HCT116 (cell line): ENCODE measurements around the gene SLC41A2. TPM values are rescaled to one million over a fixed set of nuclear protein-coding genes. Genes with fewer than 3 reads are reported as not detected.

Experiments
- ATAC-seq: fragments of 200-7000 bp; cut with Tn5 transposase; 2 replicates; pipeline ENCODE4 v1.9.1; 2020; ENCODE audit warnings: mild to moderate bottlenecking, moderate library complexity
- BruUV-seq: library from RNA; stranded (reverse); fragments of 400-500 nt; replicated peaks from 2 replicates; lab custom pipeline; 2021; lab: Mats Ljungman, UMichigan
- CTCF ChIA-PET: fragments of 300-600 bp; sonication (Branson Sonifier 250); formaldehyde crosslinking; loops from one replicate; lab custom pipeline; 2021; ENCODE audit warnings: antibody characterized with exemption; lab: Charles Lee
- POLR2A ChIA-PET: fragments of 300-600, 350-600 bp; sonication (Branson Sonifier 250); formaldehyde crosslinking; loops from one replicate; lab custom pipeline; 2021; ENCODE audit warnings: antibody characterized with exemption; lab: Charles Lee
- RAD21 ChIA-PET, 2 experiments: fragments of 300-600 bp; sonication (Branson Sonifier 250); formaldehyde crosslinking; loops; one replicate each; lab custom pipeline; 2023; ENCODE audit warnings: low total read pairs in 2 of 2; ENCODE audit not compliant: uncharacterized antibody in 2 of 2, unreplicated experiment in 2 of 2, low non-redundant PET in 1 of 2; lab: Charles Lee
- DNase-seq: peaks from one replicate; pipeline ENCODE4 v3.0.0-alpha.2; 2010; ENCODE audit warnings: low read depth, low spot score
- H2AFZ ChIP-seq: fragments of 200-600 bp; shearing (Covaris generic), sonication (generic); 2 replicates; pipeline ENCODE4 v1.6.1; 2017; ENCODE audit warnings: low read depth, mixed run types, mixed read lengths, antibody characterized with exemption, low read length; ENCODE audit not compliant: poor library complexity, severe bottlenecking
- H3K27ac ChIP-seq: 2 replicates; pipeline ENCODE4 v1.5.1; 2012; ENCODE audit warnings: low read depth, low read length
- H3K27me3 ChIP-seq: fragments of 200-600 bp; sonication (generic); 2 replicates; pipeline ENCODE4 v1.6.1; 2016; ENCODE audit warnings: mixed run types, low read length, mixed read lengths; ENCODE audit not compliant: insufficient read depth
- H3K36me3 ChIP-seq, 2 experiments: fragments of 200-500 bp in 1 of 2; fragments of 200-600 bp in 1 of 2; sonication (Bioruptor generic) in 1 of 2; sonication (generic) in 1 of 2; 2 replicates each; pipeline versions ENCODE4 v1.5.1 to v1.6.1; 2014 to 2016; ENCODE audit warnings: low read length in 2 of 2, inconsistent platforms in 1 of 2, mixed read lengths in 1 of 2, mixed run types in 1 of 2; ENCODE audit not compliant: insufficient read depth in 2 of 2, control insufficient read depth in 1 of 2
- H3K4me1 ChIP-seq, 2 experiments: fragments of 200-600 bp in 1 of 2; sonication (generic) in 1 of 2; 2 replicates each; pipeline versions ENCODE4 v1.5.1 to v1.6.1; 2012 to 2017; ENCODE audit warnings: low read length in 2 of 2, inconsistent platforms in 1 of 2, mild to moderate bottlenecking in 1 of 2, mixed read lengths in 1 of 2, mixed run types in 1 of 2, moderate library complexity in 1 of 2; ENCODE audit not compliant: insufficient read depth in 2 of 2, control insufficient read depth in 1 of 2
- H3K4me2 ChIP-seq: fragments of 200-600 bp; sonication (generic); 2 replicates; pipeline ENCODE4 v1.6.1; 2017; ENCODE audit warnings: mixed run types, low read length, mixed read lengths
- H3K4me3 ChIP-seq, 2 experiments: fragments of 200-600 bp in 1 of 2; sonication (generic) in 1 of 2; replicated peaks in 1 of 2; 2 replicates each; pipeline ENCODE4 v1.5.1; 2011 to 2016; ENCODE audit warnings: low read length in 2 of 2, control low read depth in 1 of 2, low read depth in 1 of 2, mild to moderate bottlenecking in 1 of 2, mixed read lengths in 1 of 2, mixed run types in 1 of 2
- H3K79me2 ChIP-seq: fragments of 200-600 bp; sonication (generic); 2 replicates; pipeline ENCODE4 v1.6.1; 2017; ENCODE audit warnings: mild to moderate bottlenecking, mixed run types, low read length, moderate library complexity, mixed read lengths; ENCODE audit not compliant: insufficient read depth
- H3K9ac ChIP-seq: fragments of 200-600 bp; sonication (generic); 2 replicates; pipeline ENCODE4 v1.6.1; 2016; ENCODE audit warnings: low read length, mixed read lengths
- H3K9me2 ChIP-seq: fragments of 200-600 bp; sonication (generic), shearing (Covaris generic); 2 replicates; pipeline ENCODE4 v1.6.1; 2017; ENCODE audit warnings: mixed run types, mild to moderate bottlenecking, moderate library complexity; ENCODE audit not compliant: insufficient read depth
- H3K9me3 ChIP-seq, 2 experiments: fragments of 200-500 bp in 1 of 2; fragments of 200-600 bp in 1 of 2; sonication (Bioruptor generic) in 1 of 2; sonication (generic) in 1 of 2; 2 replicates each; pipeline ENCODE4 v1.6.1; 2014 to 2017; ENCODE audit warnings: low read length in 2 of 2, mixed read lengths in 2 of 2, inconsistent platforms in 1 of 2, low read depth in 1 of 2, mild to moderate bottlenecking in 1 of 2, mixed run types in 1 of 2, moderate library complexity in 1 of 2; ENCODE audit not compliant: control insufficient read depth in 1 of 2, insufficient read depth in 1 of 2
- H4K20me1 ChIP-seq: fragments of 200-600 bp; sonication (generic), shearing (Covaris generic); 2 replicates; pipeline ENCODE4 v1.6.1; 2017; ENCODE audit warnings: mixed run types, mild to moderate bottlenecking, moderate library complexity; ENCODE audit not compliant: insufficient read depth
- CEBPB ChIP-seq: IDR thresholded peaks from 2 replicates; pipeline ENCODE4 v1.6.1; 2012; ENCODE audit warnings: low read depth
- EGR1 ChIP-seq: IDR thresholded peaks from 2 replicates; pipeline ENCODE4 v1.6.1; 2012; ENCODE audit warnings: low read depth
- ELF1 ChIP-seq: IDR thresholded peaks from 2 replicates; pipeline ENCODE4 v1.6.1; 2012; ENCODE audit warnings: low read depth, borderline replicate concordance
- EZH2phosphoT487 ChIP-seq: fragments of 200-600 bp; IDR thresholded peaks from 2 replicates; pipeline ENCODE4 v1.6.1; 2018; ENCODE audit warnings: antibody characterized with exemption, borderline replicate concordance
- JUND ChIP-seq: IDR thresholded peaks from 2 replicates; pipeline ENCODE4 v1.6.1; 2012
- POLR2A ChIP-seq: IDR thresholded peaks from 2 replicates; pipeline ENCODE4 v1.7.0; 2011; ENCODE audit warnings: borderline replicate concordance; ENCODE audit not compliant: insufficient read depth, insufficient read length; ENCODE audit errors: extremely low read depth
- RAD21 ChIP-seq: IDR thresholded peaks from 2 replicates; pipeline ENCODE4 v1.6.1; 2012; ENCODE audit warnings: low read depth, mild to moderate bottlenecking
- SIN3A ChIP-seq: IDR thresholded peaks from 2 replicates; pipeline ENCODE4 v1.6.1; 2012; ENCODE audit warnings: low read depth
- SP1 ChIP-seq: IDR thresholded peaks from 2 replicates; pipeline ENCODE4 v1.6.1; 2012; ENCODE audit warnings: low read depth
- YY1 ChIP-seq: IDR thresholded peaks from 2 replicates; pipeline ENCODE4 v1.6.1; 2011; ENCODE audit warnings: low read length, low read depth, moderate library complexity, mild to moderate bottlenecking; ENCODE audit not compliant: insufficient replicate concordance; ENCODE audit errors: extremely low read depth
- ZFX ChIP-seq: fragments of 450-650 bp; IDR thresholded peaks from 2 replicates; pipeline ENCODE4 v1.6.1; 2017
- ZNF274 ChIP-seq: fragments of 200-500 bp; sonication (Bioruptor generic); IDR thresholded peaks from 2 replicates; pipeline ENCODE4 v1.6.1; 2014; ENCODE audit warnings: mild to moderate bottlenecking, low read depth, low read length, inconsistent platforms
- intact Hi-C: fragments of 100-400 bp; cut with micrococcal nuclease; formaldehyde crosslinking; loops from 2 replicates; pipeline ENCODE4 v1.10.0; 2022
- total RNA-seq: library from RNA; stranded (reverse); gene quantifications from one replicate; pipeline ENCODE4 v1.2.1, GENCODE V29; 2021; ENCODE audit not compliant: unreplicated experiment
- TF ChIP-seq, protein P1 (sequence below): IDR thresholded peaks from 2 replicates; pipeline ENCODE4 v1.6.1; 2012; ENCODE audit warnings: low read depth
- TF ChIP-seq, protein P2 (sequence below), 3 experiments: fragments of 200-600 bp in 1 of 3; sonication (generic) in 1 of 3; IDR thresholded peaks in 2 of 3; conservative IDR thresholded peaks in 1 of 3; 2 replicates each; pipeline ENCODE4 v1.5.1; 2012 to 2017; ENCODE audit warnings: low read depth in 2 of 3, low read length in 2 of 3, antibody characterized with exemption in 1 of 3, borderline replicate concordance in 1 of 3, control low read depth in 1 of 3, mild to moderate bottlenecking in 1 of 3, mixed read lengths in 1 of 3, mixed run types in 1 of 3, moderate library complexity in 1 of 3; ENCODE audit not compliant: insufficient read depth in 1 of 3
- TF ChIP-seq, protein P3 (sequence below): IDR thresholded peaks from 2 replicates; pipeline ENCODE4 v1.6.1; 2012

SLC41A2 gene
- total RNA-seq, 1 experiment from 2014 or later = 12.5 TPM

DNA sequence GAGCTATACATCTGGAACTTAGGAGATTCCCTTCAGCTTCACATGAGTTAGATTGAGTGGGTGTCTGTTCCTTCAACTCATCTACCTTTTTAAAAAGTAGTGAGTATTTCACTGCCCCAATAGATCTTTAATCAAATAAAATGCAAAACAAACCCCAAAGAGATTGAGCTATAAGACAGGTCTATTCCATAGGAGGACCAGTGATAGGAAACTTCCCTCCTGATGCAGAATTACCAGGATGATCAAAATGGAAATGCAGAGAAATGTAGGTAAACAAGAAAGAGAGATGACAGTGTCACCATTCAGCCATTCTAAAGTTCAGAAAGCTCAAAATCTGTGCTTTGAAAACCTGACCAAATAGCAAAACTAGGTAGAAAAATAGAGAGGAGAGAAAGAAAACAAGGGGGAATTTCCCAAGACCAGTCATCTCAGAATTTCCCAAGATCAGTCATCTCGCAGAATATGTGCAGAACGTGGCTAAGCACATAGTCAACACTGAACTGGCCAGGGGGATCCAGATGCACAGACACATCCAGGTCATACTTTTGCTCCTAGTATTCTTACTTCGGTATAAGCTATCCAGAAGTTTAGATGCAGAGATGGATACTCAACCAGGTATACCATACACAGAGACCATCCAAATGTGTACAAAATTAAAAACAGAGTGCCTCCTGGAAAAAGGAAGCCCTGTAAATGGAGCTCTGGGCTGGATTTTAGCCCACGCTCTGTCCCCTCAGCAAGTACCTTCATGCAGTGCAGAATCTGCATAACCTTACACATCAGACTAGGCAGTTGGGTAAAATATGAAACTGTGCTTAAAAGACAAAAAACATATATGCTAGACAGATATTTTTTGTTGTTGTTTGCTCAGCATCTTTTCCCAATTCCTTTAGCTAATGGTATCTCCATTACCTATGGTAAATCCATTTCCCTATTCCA lies 27.4 kb downstream of the SLC41A2 start:
- H3K9me2 ChIP-seq = no peaks in the 10 kb centered on the region
- ATAC-seq = no peak
- TF ChIP-seq ELF1 (no peak), CEBPB (no peak), JUND (no peak), ZNF274 (no peak), RAD21 (no peak), POLR2A (no peak), EGR1 (no peak), EZH2phosphoT487 (no peak), SIN3A (no peak), ZFX (no peak), SP1 (no peak), YY1 (no peak)
- TF ChIP-seq, protein P1, sequence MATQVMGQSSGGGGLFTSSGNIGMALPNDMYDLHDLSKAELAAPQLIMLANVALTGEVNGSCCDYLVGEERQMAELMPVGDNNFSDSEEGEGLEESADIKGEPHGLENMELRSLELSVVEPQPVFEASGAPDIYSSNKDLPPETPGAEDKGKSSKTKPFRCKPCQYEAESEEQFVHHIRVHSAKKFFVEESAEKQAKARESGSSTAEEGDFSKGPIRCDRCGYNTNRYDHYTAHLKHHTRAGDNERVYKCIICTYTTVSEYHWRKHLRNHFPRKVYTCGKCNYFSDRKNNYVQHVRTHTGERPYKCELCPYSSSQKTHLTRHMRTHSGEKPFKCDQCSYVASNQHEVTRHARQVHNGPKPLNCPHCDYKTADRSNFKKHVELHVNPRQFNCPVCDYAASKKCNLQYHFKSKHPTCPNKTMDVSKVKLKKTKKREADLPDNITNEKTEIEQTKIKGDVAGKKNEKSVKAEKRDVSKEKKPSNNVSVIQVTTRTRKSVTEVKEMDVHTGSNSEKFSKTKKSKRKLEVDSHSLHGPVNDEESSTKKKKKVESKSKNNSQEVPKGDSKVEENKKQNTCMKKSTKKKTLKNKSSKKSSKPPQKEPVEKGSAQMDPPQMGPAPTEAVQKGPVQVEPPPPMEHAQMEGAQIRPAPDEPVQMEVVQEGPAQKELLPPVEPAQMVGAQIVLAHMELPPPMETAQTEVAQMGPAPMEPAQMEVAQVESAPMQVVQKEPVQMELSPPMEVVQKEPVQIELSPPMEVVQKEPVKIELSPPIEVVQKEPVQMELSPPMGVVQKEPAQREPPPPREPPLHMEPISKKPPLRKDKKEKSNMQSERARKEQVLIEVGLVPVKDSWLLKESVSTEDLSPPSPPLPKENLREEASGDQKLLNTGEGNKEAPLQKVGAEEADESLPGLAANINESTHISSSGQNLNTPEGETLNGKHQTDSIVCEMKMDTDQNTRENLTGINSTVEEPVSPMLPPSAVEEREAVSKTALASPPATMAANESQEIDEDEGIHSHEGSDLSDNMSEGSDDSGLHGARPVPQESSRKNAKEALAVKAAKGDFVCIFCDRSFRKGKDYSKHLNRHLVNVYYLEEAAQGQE = no peak
- TF ChIP-seq, protein P2, sequence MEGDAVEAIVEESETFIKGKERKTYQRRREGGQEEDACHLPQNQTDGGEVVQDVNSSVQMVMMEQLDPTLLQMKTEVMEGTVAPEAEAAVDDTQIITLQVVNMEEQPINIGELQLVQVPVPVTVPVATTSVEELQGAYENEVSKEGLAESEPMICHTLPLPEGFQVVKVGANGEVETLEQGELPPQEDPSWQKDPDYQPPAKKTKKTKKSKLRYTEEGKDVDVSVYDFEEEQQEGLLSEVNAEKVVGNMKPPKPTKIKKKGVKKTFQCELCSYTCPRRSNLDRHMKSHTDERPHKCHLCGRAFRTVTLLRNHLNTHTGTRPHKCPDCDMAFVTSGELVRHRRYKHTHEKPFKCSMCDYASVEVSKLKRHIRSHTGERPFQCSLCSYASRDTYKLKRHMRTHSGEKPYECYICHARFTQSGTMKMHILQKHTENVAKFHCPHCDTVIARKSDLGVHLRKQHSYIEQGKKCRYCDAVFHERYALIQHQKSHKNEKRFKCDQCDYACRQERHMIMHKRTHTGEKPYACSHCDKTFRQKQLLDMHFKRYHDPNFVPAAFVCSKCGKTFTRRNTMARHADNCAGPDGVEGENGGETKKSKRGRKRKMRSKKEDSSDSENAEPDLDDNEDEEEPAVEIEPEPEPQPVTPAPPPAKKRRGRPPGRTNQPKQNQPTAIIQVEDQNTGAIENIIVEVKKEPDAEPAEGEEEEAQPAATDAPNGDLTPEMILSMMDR (IDR thresholded peaks at IDR 0.05 in 2 of 3, conservative IDR thresholded peaks at IDR 0.05 in 1 of 3; ENCODE audit: borderline replicate concordance in 1 of 3, insufficient read depth in 1 of 3, low read depth in 2 of 3, low read length in 2 of 3) = no peak
- TF ChIP-seq, protein P3, sequence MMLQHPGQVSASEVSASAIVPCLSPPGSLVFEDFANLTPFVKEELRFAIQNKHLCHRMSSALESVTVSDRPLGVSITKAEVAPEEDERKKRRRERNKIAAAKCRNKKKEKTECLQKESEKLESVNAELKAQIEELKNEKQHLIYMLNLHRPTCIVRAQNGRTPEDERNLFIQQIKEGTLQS = no peak
- TF ChIP-seq, all 23 proteins: peak for 0
- no peak overlapping the region for H3K4me2 ChIP-seq
- ChIA-PET POLR2A (no interaction called here), CTCF (no interaction called here), RAD21 (no interaction called here)
- H3K27ac ChIP-seq = no peak overlapping the region
- intact Hi-C loops = no loop called here
- no peaks in the 10 kb centered on the region for H3K27me3 ChIP-seq
- H2AFZ ChIP-seq = no peak overlapping the region
- no peak overlapping the region for H3K9ac ChIP-seq
- no peak for DNase-seq
- no peaks in the 10 kb centered on the region for H3K36me3 ChIP-seq
- no peaks in the 10 kb centered on the region for H3K4me1 ChIP-seq
- no peaks in the 10 kb centered on the region for H3K9me3 ChIP-seq
- H3K4me3 ChIP-seq = no peak overlapping the region
- H3K79me2 ChIP-seq = no peaks in the 10 kb centered on the region
- no peaks in the 10 kb centered on the region for H4K20me1 ChIP-seq
- BruUV-seq = no TSS peak
